Type B pancreatic cell (in vitro differentiated cells): ENCODE data around the gene GJC1. TPM values are rescaled to one million over a fixed set of nuclear protein-coding genes. Genes with fewer than 3 reads are reported as not detected.

Experiments used
- DNase-seq: peaks from one replicate; pipeline ENCODE4 v3.0.0; 2021; ENCODE audit warnings: mixed read lengths; ENCODE audit not compliant: unreplicated experiment; ENCODE audit errors: extremely low spot score
- H3K27ac Mint-ChIP-seq: 2 replicates; pipeline ENCODE4 v1.8.0; 2021; ENCODE audit warnings: mild to moderate bottlenecking, mixed read lengths
- H3K27me3 Mint-ChIP-seq: 2 replicates; pipeline ENCODE4 v1.8.0; 2021; ENCODE audit warnings: mixed read lengths
- H3K36me3 Mint-ChIP-seq: 2 replicates; pipeline ENCODE4 v1.8.0; 2021; ENCODE audit warnings: mixed read lengths
- H3K4me1 Mint-ChIP-seq: one replicate; pipeline ENCODE4 v1.8.0; 2021; ENCODE audit warnings: mixed read lengths; ENCODE audit not compliant: unreplicated experiment
- H3K4me3 Mint-ChIP-seq: 2 replicates; pipeline ENCODE4 v1.8.0; 2021; ENCODE audit warnings: mild to moderate bottlenecking, mixed read lengths
- H3K9me3 Mint-ChIP-seq: 2 replicates; pipeline ENCODE4 v1.8.0; 2021; ENCODE audit warnings: mixed read lengths
- CTCF ChIP-seq: fragments of 200-600 bp; sonication (generic); conservative IDR thresholded peaks from 2 replicates; pipeline ENCODE4 v1.5.0; 2021; ENCODE audit warnings: antibody characterized with exemption, mild to moderate bottlenecking
- long read RNA-seq: library from polyadenylated mRNA; unstranded; transcript quantifications from one replicate; pipeline ENCODE4 v2.0.0, GENCODE V29; 2020
- total RNA-seq: library from RNA; stranded (reverse); gene quantifications from 2 replicates; pipeline ENCODE4 v1.2.1, GENCODE V29; 2021; ENCODE audit warnings: low replicate concordance

The GJC1 gene
- total RNA-seq = 20.2 and 62.6 TPM in 2 replicates
- long read RNA-seq, partial matches to known transcripts = 0 of 5 reads
- long read RNA-seq, other reads (novel, unspliced or antisense) = 4 of 5 reads

DNA sequence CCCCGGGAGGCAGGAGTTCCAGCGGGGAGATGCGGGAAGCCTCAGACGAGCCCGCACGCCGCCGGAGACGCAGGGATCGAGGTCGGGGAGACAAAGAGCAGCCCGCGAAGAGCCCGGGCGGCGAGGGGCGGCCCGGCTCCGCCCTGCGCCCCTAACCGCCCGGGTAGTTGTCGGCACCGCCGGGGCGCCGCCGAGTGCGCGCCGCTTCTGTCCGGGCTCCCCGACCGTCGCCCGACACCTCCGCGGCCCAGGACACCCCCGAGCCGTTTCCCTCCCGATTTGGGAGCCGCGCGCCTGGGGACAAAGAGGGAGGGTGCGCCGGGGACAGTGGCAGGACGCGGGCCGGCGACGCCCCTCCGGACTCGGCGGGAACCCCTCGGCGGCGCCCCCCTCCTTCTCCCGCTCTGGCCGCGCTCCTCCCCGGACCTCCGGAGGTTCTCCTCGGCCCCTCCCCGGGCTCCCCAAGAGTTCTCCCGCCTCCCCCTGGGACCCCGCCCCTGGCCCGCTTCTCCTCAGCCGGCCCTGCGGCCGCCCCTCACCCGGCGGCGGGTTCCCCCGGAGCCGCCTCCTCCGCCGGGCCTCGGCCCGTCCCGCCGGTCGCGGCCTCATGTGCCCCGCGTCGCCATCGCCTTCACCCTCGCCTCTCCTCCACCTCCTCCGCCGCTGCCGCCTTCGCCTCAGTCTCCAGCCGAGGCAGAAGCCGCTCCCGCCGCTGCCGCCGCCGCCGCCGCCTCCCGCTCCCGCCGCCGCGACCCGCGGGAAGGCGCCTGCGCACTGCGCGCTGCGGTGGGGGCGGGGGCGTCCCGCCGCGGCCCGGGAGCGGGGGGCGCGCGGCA, at the start of gene GJC1:
TSS of gene GJC1 (minus strand) at position 765 of the 836 bp plus-strand sequence. CDS start 24,470 bp downstream, outside the sequence.
- Mint-ChIP-seq H3K36me3 (no peaks in the 10 kb centered on the region), H3K9me3 (no peaks in the 10 kb centered on the region), H3K4me1 (peaks cover 32% of the 10 kb centered on the region), H3K27ac (peak within 1 kb of the TSS; percentile 86), H3K4me3 (peak within 1 kb of the TSS; percentile 95), H3K27me3 (peaks cover 15% of the 10 kb centered on the region)
- DNase-seq = peak; percentile 74
- no peak for TF ChIP-seq CTCF

GRCh38 chr17:44879376-44879775, 49.3 kb upstream of the GJC1 start:
- no peak for TF ChIP-seq CTCF
- Mint-ChIP-seq H3K4me3 (no peak overlapping the region), H3K4me1 (no peaks in the 10 kb centered on the region), H3K9me3 (no peaks in the 10 kb centered on the region), H3K27ac (no peak overlapping the region), H3K27me3 (no peaks in the 10 kb centered on the region), H3K36me3 (peaks cover 12% of the 10 kb centered on the region)
- no peak for DNase-seq

- Mint-ChIP-seq H3K4me3 (no peak overlapping the region), H3K27ac (no peak overlapping the region), H3K9me3 (no peaks in the 10 kb centered on the region), H3K36me3 (peaks cover 11% of the 10 kb centered on the region), H3K4me1 (no peaks in the 10 kb centered on the region), H3K27me3 (no peaks in the 10 kb centered on the region)
- TF ChIP-seq CTCF = peak; percentile 79
- DNase-seq = no peak
These were observed 48.6 kb upstream of the GJC1 start for GRCh38 chr17:44878627-44879221.

- Mint-ChIP-seq H3K36me3 (peaks cover 14% of the 10 kb centered on the region), H3K4me1 (no peaks in the 10 kb centered on the region), H3K27ac (no peak overlapping the region), H3K9me3 (no peaks in the 10 kb centered on the region), H3K27me3 (no peaks in the 10 kb centered on the region), H3K4me3 (no peak overlapping the region)
- no peak for DNase-seq
- TF ChIP-seq CTCF = no peak
These were observed 47.0 kb upstream of the GJC1 start for GRCh38 chr17:44877121-44877520.

DNA sequence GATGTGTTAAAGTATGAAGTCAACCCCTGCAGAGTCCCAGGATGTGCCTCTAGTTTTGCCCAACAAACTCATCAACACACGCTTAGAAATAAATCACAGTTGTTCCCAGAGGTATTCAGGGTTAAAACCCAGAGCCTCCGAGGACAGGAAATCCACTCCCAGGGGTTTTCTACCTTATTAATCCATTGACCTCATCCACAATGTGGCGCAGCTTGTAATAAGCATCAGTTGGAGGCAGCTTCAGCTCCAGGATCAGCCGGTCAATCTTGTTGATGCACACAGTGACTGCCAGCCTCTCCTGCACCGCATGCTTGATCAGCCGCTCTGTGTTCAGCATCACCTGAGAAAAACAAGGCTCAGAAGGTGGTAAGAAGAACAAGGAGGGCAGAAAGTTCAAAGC, 45.7 kb upstream of the GJC1 start:
- DNase-seq = no peak
- no peak overlapping the region for H3K27ac Mint-ChIP-seq
- no peak overlapping the region for H3K4me3 Mint-ChIP-seq
- H3K27me3 Mint-ChIP-seq = no peaks in the 10 kb centered on the region
- no peaks in the 10 kb centered on the region for H3K4me1 Mint-ChIP-seq
- peaks cover 19% of the 10 kb centered on the region for H3K36me3 Mint-ChIP-seq
- TF ChIP-seq CTCF = no peak
- H3K9me3 Mint-ChIP-seq = no peaks in the 10 kb centered on the region
